HG02678 (cell line): ENCODE data around the gene CD96.
"Not testable (repeated sequence)": the region's sequence is repeated elsewhere in the genome, so short reads cannot be mapped to it uniquely, and the experiment has no call there.

Experiments
- ATAC-seq: cut with Tn5 transposase; IDR thresholded peaks from one replicate; pipeline ENCODE4 v1.9.1; 2021; ENCODE audit warnings: mild to moderate bottlenecking, moderate library complexity; ENCODE audit not compliant: unreplicated experiment

The CD96 gene

GRCh38 chr3:111617912-111618601, 76.1 kb downstream of the CD96 start:
- ATAC-seq, result no peak

GRCh38 chr3:111618945-111619344, 76.9 kb downstream of the CD96 start:
- ATAC-seq, result no peak

GRCh38 chr3:111619833-111620232, 77.8 kb downstream of the CD96 start:
- no peak for ATAC-seq

- ATAC-seq, result no peak
These were observed 79.5 kb downstream of the CD96 start for GRCh38 chr3:111621535-111621934.

- no peak for ATAC-seq
These were observed 85.1 kb downstream of the CD96 start for GRCh38 chr3:111627092-111627491.

GRCh38 chr3:111629018-111629417, 87.0 kb downstream of the CD96 start:
- not testable (repeated sequence) for ATAC-seq

- ATAC-seq, result not testable (repeated sequence)
These were observed 88.6 kb downstream of the CD96 start for GRCh38 chr3:111630638-111631037.

GRCh38 chr3:111635403-111635802, 93.4 kb downstream of the CD96 start:
- no peak for ATAC-seq

GRCh38 chr3:111636366-111636885, 94.4 kb downstream of the CD96 start:
- no peak for ATAC-seq

- ATAC-seq, result no peak
These were observed 97.3 kb downstream of the CD96 start for GRCh38 chr3:111639316-111639715.

GRCh38 chr3:111648991-111649579, 107.1 kb downstream of the CD96 start:
- no peak for ATAC-seq

GRCh38 chr3:111650378-111651275, 108.6 kb downstream of the CD96 start:
- ATAC-seq, result no peak

GRCh38 chr3:111652492-111653180, 110.6 kb downstream of the CD96 start:
- no peak for ATAC-seq

GRCh38 chr3:111653766-111654165, 111.8 kb downstream of the CD96 start:
- ATAC-seq, result no peak

GRCh38 chr3:111662012-111662411, 120.0 kb downstream of the CD96 start:
- ATAC-seq, result no peak

- no peak for ATAC-seq
These were observed 120.9 kb downstream of the CD96 start for GRCh38 chr3:111662907-111663306.

- no peak for ATAC-seq
These were observed 124.2 kb downstream of the CD96 start for GRCh38 chr3:111666041-111666735.

- ATAC-seq, result no peak
These were observed 125.2 kb downstream of the CD96 start for GRCh38 chr3:111667170-111667569.

- ATAC-seq, result peak; percentile 97
These were observed 125.7 kb downstream of the CD96 start for GRCh38 chr3:111667621-111668239.

GRCh38 chr3:111668326-111668725, 126.3 kb downstream of the CD96 start:
- ATAC-seq, result no peak
